H1 (cell line): ENCODE data around the gene TMEM18. TPM values are rescaled to one million over a fixed set of nuclear protein-coding genes. Genes with fewer than 3 reads are reported as not detected.

Source experiments
- CTCF ChIA-PET: fragments of 300-600 bp; sonication (Branson Sonifier 250); formaldehyde crosslinking; loops from one replicate; lab custom pipeline; 2021; ENCODE audit not compliant: partially characterized antibody; lab: Charles Lee
- POLR2A ChIA-PET: fragments of 300-600 bp; sonication (Branson Sonifier 250); formaldehyde crosslinking; loops from one replicate; lab custom pipeline; 2021; ENCODE audit warnings: inconsistent platforms; ENCODE audit not compliant: partially characterized antibody; lab: Charles Lee
- DNase-seq, 2 experiments: peaks; one replicate each; pipeline versions ENCODE4 v3.0.0 to v3.0.0-alpha.2; 2010 to 2022; ENCODE audit warnings: low spot score in 2 of 2, low read depth in 1 of 2, mixed read lengths in 1 of 2
- FAIRE-seq: peaks from 2 replicates; lab custom pipeline; 2011; peaks lifted over from hg19 to GRCh38; lab: Jason Lieb, UNC
- H2AFZ ChIP-seq: 2 replicates; pipeline ENCODE4 v1.8.1; 2012; ENCODE audit warnings: low read length, inconsistent platforms
- H2AK5ac ChIP-seq: 2 replicates; pipeline ENCODE4 v1.6.1; 2013; ENCODE audit warnings: low read depth, low read length
- H2BK120ac ChIP-seq: replicated peaks from 2 replicates; pipeline ENCODE3; 2013; ENCODE audit warnings: low read depth, low read length, inconsistent platforms
- H2BK12ac ChIP-seq: 2 replicates; pipeline ENCODE4 v1.6.1; 2013; ENCODE audit warnings: low read depth, low read length
- H2BK15ac ChIP-seq: 2 replicates; pipeline ENCODE4 v1.6.1; 2013; ENCODE audit warnings: low read length
- H2BK20ac ChIP-seq: 2 replicates; pipeline ENCODE4 v1.6.1; 2013; ENCODE audit warnings: low read length
- H2BK5ac ChIP-seq: 2 replicates; pipeline ENCODE4 v1.6.1; 2013; ENCODE audit warnings: low read depth, low read length
- H3K14ac ChIP-seq: 2 replicates; pipeline ENCODE4 v1.6.1; 2013; ENCODE audit warnings: inconsistent platforms; ENCODE audit not compliant: insufficient read length
- H3K18ac ChIP-seq: 2 replicates; pipeline ENCODE4 v1.6.1; 2013; ENCODE audit warnings: low read length; ENCODE audit errors: extremely low read depth
- H3K23ac ChIP-seq: 2 replicates; pipeline ENCODE4 v1.6.1; 2013; ENCODE audit warnings: inconsistent platforms; ENCODE audit not compliant: insufficient read length
- H3K23me2 ChIP-seq: 2 replicates; pipeline ENCODE4 v1.6.1; 2013; ENCODE audit warnings: low read depth, low read length
- H3K27ac ChIP-seq: 2 replicates; pipeline ENCODE4 v1.6.1; 2011; ENCODE audit warnings: low read depth, low read length, inconsistent platforms
- H3K27me3 ChIP-seq, 4 experiments: replicated peaks in 1 of 4; 1 replicate in 1 of 4; 2 replicates in 3 of 4; pipeline versions ENCODE4 v1.6.1 to v1.8.1; 2011 to 2013; ENCODE audit warnings: low read length in 3 of 4, mild to moderate bottlenecking in 3 of 4, inconsistent platforms in 2 of 4, mixed read lengths in 2 of 4, moderate library complexity in 1 of 4; ENCODE audit not compliant: control insufficient read depth in 3 of 4, insufficient read depth in 3 of 4; ENCODE audit errors: extremely low read depth in 1 of 4
- H3K36me3 ChIP-seq, 4 experiments: 2 replicates each; pipeline versions ENCODE4 v1.6.1 to v1.8.1; 2011 to 2013; ENCODE audit warnings: mild to moderate bottlenecking in 4 of 4, low read length in 3 of 4, moderate library complexity in 2 of 4, control low read depth in 1 of 4, inconsistent platforms in 1 of 4; ENCODE audit not compliant: insufficient read depth in 4 of 4, control insufficient read depth in 2 of 4
- H3K4ac ChIP-seq: replicated peaks from 2 replicates; pipeline ENCODE3; 2013; ENCODE audit warnings: low read length, low read depth, mixed read lengths, inconsistent platforms; ENCODE audit not compliant: insufficient read length
- H3K4me1 ChIP-seq, 4 experiments: replicated peaks in 1 of 4; 1 replicate in 1 of 4; 2 replicates in 3 of 4; pipeline versions ENCODE4 v1.6.1 to v1.8.1; 2011 to 2013; ENCODE audit warnings: low read length in 3 of 4, inconsistent platforms in 2 of 4, mixed read lengths in 1 of 4; ENCODE audit not compliant: insufficient read depth in 4 of 4, control insufficient read depth in 3 of 4
- H3K4me2 ChIP-seq, 2 experiments: 2 replicates each; pipeline versions ENCODE4 v1.6.1 to v1.8.1; 2011 to 2013; ENCODE audit warnings: low read depth in 2 of 2, low read length in 2 of 2, control low read depth in 1 of 2, inconsistent platforms in 1 of 2, mild to moderate bottlenecking in 1 of 2; ENCODE audit not compliant: insufficient read depth in 1 of 2
- H3K4me3 ChIP-seq, 4 experiments: fragments of 200-600, 300-600 bp in 1 of 4; sonication (generic), shearing (Covaris generic), sonication (Bioruptor Twin) in 1 of 4; 2 replicates each; pipeline versions ENCODE4 v1.5.1 to v1.8.1; 2011 to 2016; ENCODE audit warnings: low read length in 4 of 4, low read depth in 3 of 4, control low read depth in 2 of 4, inconsistent platforms in 2 of 4, mild to moderate bottlenecking in 2 of 4, mixed read lengths in 1 of 4, moderate library complexity in 1 of 4; ENCODE audit not compliant: insufficient read depth in 2 of 4; ENCODE audit errors: extremely low read depth in 1 of 4
- H3K56ac ChIP-seq: replicated peaks from 2 replicates; pipeline ENCODE3; 2013; ENCODE audit warnings: low read depth, mild to moderate bottlenecking, mixed read lengths, low read length, inconsistent platforms; ENCODE audit not compliant: insufficient read length
- H3K79me1 ChIP-seq: 2 replicates; pipeline ENCODE4 v1.6.1; 2013; ENCODE audit warnings: low read depth, low read length, control low read depth
- H3K79me2 ChIP-seq, 2 experiments: 2 replicates each; pipeline versions ENCODE4 v1.6.1 to v1.8.1; 2012 to 2013; ENCODE audit warnings: low read length in 2 of 2, mild to moderate bottlenecking in 2 of 2, inconsistent platforms in 1 of 2; ENCODE audit not compliant: insufficient read depth in 2 of 2, control insufficient read depth in 1 of 2
- H3K9ac ChIP-seq, 4 experiments: replicated peaks in 1 of 4; 1 replicate in 1 of 4; 2 replicates in 3 of 4; pipeline versions ENCODE4 v1.6.1 to v1.8.1; 2011 to 2013; ENCODE audit warnings: low read depth in 3 of 4, low read length in 3 of 4, control low read depth in 2 of 4, mild to moderate bottlenecking in 2 of 4, moderate library complexity in 2 of 4, inconsistent platforms in 1 of 4; ENCODE audit errors: extremely low read depth in 1 of 4
- H3K9me3 ChIP-seq, 2 experiments: 2 replicates each; pipeline versions ENCODE4 v1.6.1 to v1.8.1; 2012 to 2013; ENCODE audit warnings: mild to moderate bottlenecking in 2 of 2, moderate library complexity in 2 of 2, control low read depth in 1 of 2, inconsistent platforms in 1 of 2, low read depth in 1 of 2, low read length in 1 of 2, mixed read lengths in 1 of 2; ENCODE audit not compliant: insufficient read depth in 2 of 2
- H4K20me1 ChIP-seq, 2 experiments: replicated peaks in 1 of 2; 2 replicates each; pipeline versions ENCODE3 to v1.8.1; 2011 to 2013; ENCODE audit warnings: inconsistent platforms in 2 of 2, low read length in 2 of 2, mild to moderate bottlenecking in 1 of 2; ENCODE audit not compliant: insufficient read depth in 2 of 2, control insufficient read depth in 1 of 2
- H4K5ac ChIP-seq: 2 replicates; pipeline ENCODE4 v1.6.1; 2013; ENCODE audit warnings: low read length, low read depth, mixed read lengths, inconsistent platforms; ENCODE audit not compliant: insufficient read length
- H4K8ac ChIP-seq: 2 replicates; pipeline ENCODE4 v1.8.0; 2013; ENCODE audit warnings: mild to moderate bottlenecking, moderate library complexity, low read length, inconsistent platforms; ENCODE audit not compliant: insufficient read depth; ENCODE audit errors: extremely low read depth
- H4K91ac ChIP-seq: replicated peaks from 2 replicates; pipeline ENCODE3; 2013; ENCODE audit warnings: low read length, mixed read lengths, inconsistent platforms; ENCODE audit not compliant: insufficient read length
- CHD1 ChIP-seq: IDR thresholded peaks from 2 replicates; pipeline ENCODE4 v1.6.1; 2012; ENCODE audit warnings: low read depth, low read length, improper control_type of control experiment
- CREB1 ChIP-seq: IDR thresholded peaks from 2 replicates; pipeline ENCODE4 v1.6.1; 2012; ENCODE audit warnings: inconsistent platforms
- FOSL1 ChIP-seq: IDR thresholded peaks from 2 replicates; pipeline ENCODE4 v1.6.1; 2011; ENCODE audit warnings: mild to moderate bottlenecking, low read depth, low read length, moderate library complexity; ENCODE audit not compliant: insufficient read depth
- HDAC2 ChIP-seq, 2 experiments: fragments of 300-600 bp in 1 of 2; sonication (generic) in 1 of 2; IDR thresholded peaks; 2 replicates each; pipeline ENCODE4 v1.6.1; 2011 to 2012; ENCODE audit warnings: low read depth in 2 of 2, low read length in 2 of 2, mild to moderate bottlenecking in 2 of 2, moderate library complexity in 2 of 2, borderline replicate concordance in 1 of 2, inconsistent platforms in 1 of 2
- JUND ChIP-seq: IDR thresholded peaks from 2 replicates; pipeline ENCODE4 v1.6.1; 2011; ENCODE audit warnings: mild to moderate bottlenecking, improper control_type of control experiment, low read length
- KDM4A ChIP-seq: IDR thresholded peaks from one replicate; pipeline ENCODE4 v1.7.1; 2012; ENCODE audit warnings: low read depth, mild to moderate bottlenecking, moderate library complexity, low read length, inconsistent platforms; ENCODE audit not compliant: severe bottlenecking
- NRF1 ChIP-seq: IDR thresholded peaks from 2 replicates; pipeline ENCODE4 v1.6.1; 2011; ENCODE audit warnings: mild to moderate bottlenecking, low read depth, low read length, improper control_type of control experiment
- PHF8 ChIP-seq: fragments of 200-600 bp; sonication (generic); conservative IDR thresholded peaks from 2 replicates; pipeline ENCODE4 v1.7.1; 2012; ENCODE audit warnings: low read depth, mild to moderate bottlenecking, inconsistent platforms, low read length, moderate library complexity
- POLR2AphosphoS5 ChIP-seq: IDR thresholded peaks from 2 replicates; pipeline ENCODE4 v1.6.1; 2011; ENCODE audit warnings: low read depth, low read length
- RFX5 ChIP-seq: IDR thresholded peaks from 2 replicates; pipeline ENCODE4 v1.6.1; 2011; ENCODE audit warnings: low read depth, low read length, improper control_type of control experiment, borderline replicate concordance
- TAF1 ChIP-seq: IDR thresholded peaks from 2 replicates; pipeline ENCODE4 v1.6.1; 2011; ENCODE audit warnings: mild to moderate bottlenecking, low read depth, low read length
- TAF7 ChIP-seq: optimal IDR thresholded peaks from 2 replicates; pipeline ENCODE3; 2011; ENCODE audit warnings: low read depth, mild to moderate bottlenecking, inconsistent platforms, low read length, moderate library complexity, borderline replicate concordance
- TCF12 ChIP-seq: IDR thresholded peaks from 2 replicates; pipeline ENCODE4 v1.6.1; 2011; ENCODE audit warnings: low read depth, mild to moderate bottlenecking, low read length
- WGBS, 2 experiments: shearing (Covaris generic) in 1 of 2; methylation state at CpG; one replicate each; pipeline versions ENCODE4 v1.1.6 to v1.1.7; 2013 to 2015; ENCODE audit warnings: low lambda C conversion rate in 2 of 2, mixed read lengths in 2 of 2, inconsistent platforms in 1 of 2, low coverage in 1 of 2, missing lambda C conversion rate in 1 of 2; ENCODE audit not compliant: insufficient replicate concordance in 2 of 2, insufficient coverage in 1 of 2, insufficient read length in 1 of 2; ENCODE audit errors: extremely low coverage in 1 of 2, missing lambda C conversion rate in 1 of 2; 5-methylcytosine and 5-hydroxymethylcytosine counted together
- polyA plus RNA-seq, 7 experiments: library from polyadenylated mRNA; depleted of rRNA in 3 of 7; stranded (reverse) in 5 of 7; unstranded in 2 of 7; fragments of >200 nt in 5 of 7; fragments of 200-250 nt in 2 of 7; gene quantifications; 1 replicate in 5 of 7; 2 replicates in 1 of 7; 4 replicates in 1 of 7; pipeline versions ENCODE4 v1.2.1 to v1.2.3, GENCODE V29; 2011 to 2013; ENCODE audit warnings: missing spikeins in 2 of 7, mixed read lengths in 2 of 7
- total RNA-seq: library from RNA; stranded (reverse); fragmentation: NEBNext Ultra II Directional; extraction: Animal tissue kit (Norgen Biotek cat#: 25700); gene quantifications from 2 replicates; pipeline ENCODE4 v1.2.1, GENCODE V29; 2021

The TMEM18 gene
- total and polyA plus RNA-seq, 2 of the 8 experiments (the other 6 are each of a cell fraction or from before 2014, with no cell fraction given), result 22.4 to 27.1 TPM

DNA sequence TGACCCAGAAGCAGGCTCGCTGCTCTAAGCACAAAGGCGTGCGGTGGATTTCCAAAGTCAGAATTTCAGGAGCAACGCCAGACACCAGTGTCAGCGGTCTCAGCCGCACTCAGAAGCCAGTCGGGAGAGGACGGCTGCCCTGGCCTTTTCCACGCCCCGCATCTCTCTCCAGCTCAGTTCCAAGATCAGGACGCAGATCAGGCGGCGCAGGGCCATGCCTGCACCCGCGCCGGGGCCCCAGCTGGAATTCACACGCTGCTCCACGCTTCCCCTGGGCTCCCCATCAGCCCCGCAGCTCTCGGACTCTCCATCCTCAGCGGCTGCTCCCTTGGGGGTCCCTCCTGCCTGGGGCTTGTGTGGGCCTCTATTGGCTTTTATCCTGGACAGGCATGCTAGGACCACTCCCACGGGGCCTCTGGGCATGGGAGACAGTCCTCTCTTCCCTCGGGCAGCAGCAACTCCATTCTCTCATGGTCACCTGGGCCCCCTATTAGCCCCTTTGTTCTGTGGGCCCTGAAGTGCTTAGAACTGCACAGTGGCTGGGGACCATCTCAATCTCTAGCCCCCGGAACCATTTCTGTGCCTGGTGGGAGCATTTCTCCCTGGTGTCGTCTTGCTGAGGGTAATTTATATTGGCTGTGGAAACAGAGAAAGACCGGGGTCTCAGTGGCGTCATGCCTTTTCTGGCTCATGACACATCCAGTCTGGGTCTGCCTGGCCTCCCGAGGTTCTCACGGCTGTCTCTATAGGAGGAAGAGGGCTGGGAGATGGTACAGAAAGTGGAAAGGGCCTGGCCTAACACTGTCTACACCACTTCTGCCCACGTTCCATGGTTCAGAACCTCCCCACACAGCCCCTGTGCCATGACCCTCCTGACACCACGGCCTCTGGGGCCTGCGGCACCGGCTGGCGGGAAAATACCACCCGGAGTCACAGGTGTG is 14.9 kb upstream of the TMEM18 start:
- no peak for DNase-seq
- 92% methylated on average over 35 of the region's 35 CpGs; no CpG with 5 or more reads in 1 of the 2 experiments for WGBS, 2 experiments
- TF ChIP-seq TAF1 (no peak), POLR2AphosphoS5 (no peak), PHF8 (no peak), KDM4A (no peak), RFX5 (no peak), HDAC2 (IDR thresholded peaks at IDR 0.05; ENCODE audit: borderline replicate concordance in 1 of 2, low read depth in 2 of 2, low read length in 2 of 2) (no peak), FOSL1 (no peak), TCF12 (no peak), NRF1 (no peak), TAF7 (no peak), CHD1 (no peak), CREB1 (no peak), JUND (no peak)

More for the DNA sequence above, 14.9 kb upstream of the TMEM18 start:
- H4K8ac ChIP-seq, result no peak overlapping the region; the same call in 1 of the 2 replicates
- no peak overlapping the region for H3K27ac ChIP-seq
- H4K91ac ChIP-seq, result no peak overlapping the region
- H3K23ac ChIP-seq, result no peak overlapping the region
- no peak overlapping the region for H2BK20ac ChIP-seq
- no peaks in the 10 kb centered on the region for H3K4me1 ChIP-seq
- H2BK15ac ChIP-seq, result no peak overlapping the region
- H3K27me3 ChIP-seq, result no peaks in the 10 kb centered on the region; a peak in 1 of 7 replicates
- H2BK12ac ChIP-seq, result no peak overlapping the region
- H3K23me2 ChIP-seq, result no peaks in the 10 kb centered on the region
- no peaks in the 10 kb centered on the region for H4K20me1 ChIP-seq
- H2AK5ac ChIP-seq, result no peak overlapping the region
- no peak overlapping the region for H3K9ac ChIP-seq
- no peaks in the 10 kb centered on the region for H3K9me3 ChIP-seq
- no peak overlapping the region for H3K4me3 ChIP-seq
- CTCF ChIA-PET, result no interaction called here
- FAIRE-seq, result no peak
- no peak overlapping the region for H2AFZ ChIP-seq
- no peak overlapping the region for H3K56ac ChIP-seq
- no peak overlapping the region for H2BK5ac ChIP-seq
- no peak overlapping the region for H3K4me2 ChIP-seq
- H3K4ac ChIP-seq, result no peak overlapping the region
- no peaks in the 10 kb centered on the region for H3K36me3 ChIP-seq
- no peak overlapping the region for H3K14ac ChIP-seq
- no peak overlapping the region for H3K18ac ChIP-seq
- peak overlapping the region; percentile 22 for H2BK120ac ChIP-seq
- POLR2A ChIA-PET, result interaction anchor here (1.7 kb wide), 1 partner anchor 12 kb away, joined by 5 read pairs; no protein-coding TSS in a partner anchor
- no peaks in the 10 kb centered on the region for H3K79me2 ChIP-seq
- no peaks in the 10 kb centered on the region for H3K79me1 ChIP-seq
- no peak overlapping the region for H4K5ac ChIP-seq
